ENCODE results near the gene TMEM238.
"Not testable (repeated sequence)": the region's sequence is repeated elsewhere in the genome, so short reads cannot be mapped to it uniquely, and the experiment has no call there.

Gene TMEM238

GRCh38 chr19:55333870-55334269 is 50.2 kb downstream of the TMEM238 start:
- DNase-seq (ENCODE audit: low read depth in 2 of 2): no peak
- no peak for TF ChIP-seq CTCF (IDR thresholded peaks at IDR 0.05; ENCODE audit: low read depth, low read length)

DNA sequence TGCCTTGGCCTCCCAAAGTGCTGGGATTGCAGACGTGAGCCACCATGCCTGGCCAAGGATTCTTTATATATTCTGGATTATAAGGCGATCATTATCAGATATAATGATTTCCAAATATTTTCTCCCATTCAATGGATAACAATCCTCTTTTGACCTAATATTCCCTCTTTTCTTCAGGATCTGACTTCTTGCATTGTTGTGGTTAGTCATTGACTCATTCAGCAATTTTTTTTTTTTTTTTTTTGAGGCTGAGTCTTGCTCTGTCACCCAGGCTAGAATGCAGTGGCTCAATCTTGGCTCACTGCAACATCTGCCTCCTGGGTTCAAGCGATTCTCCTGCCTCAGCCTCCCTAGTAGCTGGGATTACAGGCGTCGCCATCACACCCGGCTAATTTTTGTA is 54.3 kb downstream of the TMEM238 start:
- H3K4me3 ChIP-seq (replicated peaks in 1 of 2; ENCODE audit: low read depth in 2 of 2, low read length in 2 of 2): not testable (repeated sequence)
- peak in 1 of 2 donors; percentile 65 for DNase-seq (ENCODE audit: low read depth in 2 of 2)

More at GRCh38 chr19:55333870-55334269, 50.2 kb downstream of the TMEM238 start:
- H3K4me3 ChIP-seq (replicated peaks in 1 of 2; ENCODE audit: low read depth in 2 of 2, low read length in 2 of 2): no peak overlapping the region

All from cardiac fibroblast (primary cell).